HTERT RPE-1 (cell line): ENCODE data around the gene GPX3.

Source experiments
- in situ Hi-C: fragments of 300-500 bp; cut with MboI; formaldehyde crosslinking; loops from 4 replicates; pipeline ENCODE4 v1.14.3; 2020; ENCODE audit warnings: low sequenced_read_pairs

GPX3 gene

GRCh38 chr5:151033217-151033934 lies 13.0 kb downstream of the GPX3 start:
- in situ Hi-C loops: no loop called here

DNA sequence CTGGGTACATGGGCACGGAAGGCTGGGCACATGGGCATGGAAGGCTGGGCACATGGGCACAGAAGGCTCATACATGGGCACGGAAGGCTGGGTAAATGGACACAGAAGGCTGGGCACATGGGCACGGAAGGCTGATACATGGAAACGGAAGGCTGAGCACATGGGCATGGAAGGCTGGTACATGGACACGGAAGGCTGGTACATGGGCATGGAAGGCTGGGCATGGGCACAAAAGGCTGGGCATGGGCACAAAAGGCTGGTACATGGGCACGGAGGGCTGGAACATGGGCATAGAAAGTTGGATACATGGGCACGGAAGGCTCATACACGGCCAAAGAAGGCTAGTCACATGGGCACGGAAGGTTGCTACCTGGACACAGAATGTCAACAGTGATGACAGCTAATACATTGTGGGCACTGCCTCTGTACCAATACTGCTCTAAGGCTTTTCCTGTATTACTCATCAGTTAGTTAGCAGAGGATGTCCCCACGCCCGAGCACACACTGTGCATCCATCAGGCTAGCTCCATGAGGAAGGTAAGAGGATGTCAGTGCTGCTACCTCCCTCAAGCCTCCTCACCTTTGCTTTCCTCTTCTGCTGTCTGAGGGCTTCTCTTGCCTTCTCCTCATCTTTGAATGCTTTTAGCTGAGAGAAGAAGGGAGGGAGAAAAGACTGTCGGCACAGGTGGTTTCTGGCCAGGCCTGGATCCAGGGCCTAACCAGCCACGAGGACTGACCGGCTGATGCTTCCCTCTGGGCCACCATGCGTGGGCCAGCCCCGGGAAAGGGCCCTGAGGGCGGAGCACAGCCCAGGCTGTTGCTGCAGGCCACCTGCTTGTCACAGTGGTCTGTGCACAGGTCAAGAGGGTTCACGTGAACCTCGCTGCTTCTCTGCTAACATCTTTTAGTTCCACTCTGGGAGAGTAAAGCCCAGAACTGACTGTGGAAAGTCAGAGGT lies 14.3 kb downstream of the GPX3 start:
- in situ Hi-C loops: no loop called here

DNA sequence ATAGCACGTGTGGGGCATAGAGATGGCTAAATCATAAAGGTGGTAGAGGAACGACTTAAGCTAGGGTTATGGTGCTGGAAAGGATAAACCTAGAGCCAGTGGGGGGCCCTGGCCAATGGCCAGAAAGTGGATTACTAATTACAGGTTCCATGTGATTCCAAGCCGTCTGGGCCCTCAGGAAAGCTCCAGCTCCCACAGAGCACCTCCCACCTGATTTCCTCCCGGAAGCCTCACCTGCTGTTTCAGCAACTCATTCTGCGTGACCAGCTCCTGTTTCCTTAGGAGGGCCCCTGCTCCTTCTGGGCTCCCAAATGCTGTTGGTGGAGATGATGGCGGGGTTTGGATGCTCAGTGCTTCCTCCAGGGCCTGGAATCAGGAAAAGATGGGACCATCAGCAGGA lies 16.2 kb downstream of the GPX3 start:
- in situ Hi-C loops: no loop called here

DNA sequence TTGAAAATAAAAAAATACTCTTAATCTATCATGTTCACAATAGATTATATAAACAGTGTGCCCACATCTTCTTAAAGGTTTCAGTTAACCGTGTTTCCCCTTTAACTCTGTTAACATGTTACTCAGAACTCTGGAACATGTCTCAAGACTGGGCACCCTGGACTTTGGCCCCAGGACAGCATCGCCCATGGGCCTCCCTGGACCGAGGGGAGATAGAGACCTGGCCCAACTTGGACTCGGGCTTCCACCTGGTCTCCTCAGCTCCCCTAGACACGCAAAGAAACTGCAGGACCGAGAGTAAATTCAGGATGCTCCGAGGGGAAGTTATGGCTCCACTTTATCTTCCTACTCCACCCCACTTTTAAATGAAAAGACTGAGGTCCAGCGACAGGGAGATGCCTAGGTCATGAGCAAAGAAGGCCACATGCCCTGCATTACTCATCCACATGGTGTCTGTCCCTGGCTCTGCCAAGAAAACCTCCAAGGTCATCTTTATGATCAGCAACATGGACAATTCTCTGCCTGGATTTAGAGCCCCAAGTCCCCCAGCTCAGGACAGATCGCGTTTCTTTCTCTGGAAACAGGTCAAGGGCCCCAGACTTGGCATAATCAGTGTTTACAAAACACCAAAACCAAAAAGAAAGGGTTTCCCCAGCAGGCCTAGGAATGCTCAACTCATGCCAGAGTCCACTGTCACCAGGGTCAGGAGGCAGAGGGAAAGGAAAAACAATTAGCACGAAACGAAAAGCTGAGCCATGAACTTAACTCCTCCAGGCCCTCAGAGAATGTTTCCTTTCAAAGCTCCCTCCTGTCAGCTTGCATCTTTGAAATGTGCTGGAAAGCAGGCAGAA lies 17.4 kb downstream of the GPX3 start:
- in situ Hi-C loops: no loop called here

- in situ Hi-C loops: no loop called here
Measured at GRCh38 chr5:151038412-151038745, 18.0 kb downstream of the GPX3 start.

DNA sequence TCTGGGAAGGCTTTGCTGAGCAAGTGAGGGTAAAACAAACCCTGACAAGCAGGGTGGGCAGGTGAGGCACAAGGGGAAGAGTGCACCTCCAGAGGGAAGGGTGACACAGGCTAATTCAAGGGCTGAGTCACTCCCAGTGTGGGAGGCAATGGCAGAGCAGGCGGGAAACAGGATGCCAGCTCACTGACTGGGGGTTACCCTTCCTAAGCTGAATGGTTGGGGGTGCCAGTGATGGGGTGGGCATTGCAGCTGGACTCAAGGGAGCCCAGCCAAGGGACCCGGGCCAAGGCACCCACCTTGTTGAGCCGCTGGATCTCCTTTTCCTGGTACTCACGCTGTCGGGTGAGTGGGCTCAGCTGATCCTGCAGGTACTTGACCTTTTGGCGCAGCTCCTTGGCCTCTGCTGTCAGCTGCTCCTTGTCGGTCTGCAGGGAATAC lies 18.4 kb downstream of the GPX3 start:
- in situ Hi-C loops: no loop called here

DNA sequence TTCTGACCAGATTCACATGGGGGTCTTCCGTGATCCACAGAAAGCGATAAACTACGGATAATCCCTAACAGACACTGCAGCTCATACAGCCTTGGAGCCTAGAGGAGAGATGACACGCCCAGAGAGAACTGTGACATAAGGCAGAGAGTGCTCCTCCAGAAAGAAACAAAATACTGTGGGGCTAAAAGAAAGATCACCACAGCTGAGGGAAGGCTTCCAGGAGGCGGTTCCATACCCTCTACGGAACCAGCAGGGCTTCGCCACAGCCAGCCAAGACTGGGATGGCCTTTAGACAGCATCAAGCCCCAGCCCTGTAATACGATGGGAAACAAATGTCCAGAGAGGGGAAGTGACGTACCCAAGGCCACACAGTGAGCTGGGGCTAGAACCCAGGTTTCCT lies 19.3 kb downstream of the GPX3 start:
- in situ Hi-C loops: no loop called here

- in situ Hi-C loops: no loop called here
Measured at GRCh38 chr5:151040211-151040747, 19.9 kb downstream of the GPX3 start.

GRCh38 chr5:151041577-151042268 lies 21.3 kb downstream of the GPX3 start:
- in situ Hi-C loops: no loop called here

GRCh38 chr5:151042453-151043093 lies 22.2 kb downstream of the GPX3 start:
- in situ Hi-C loops: no loop called here

- in situ Hi-C loops: no loop called here
Measured at GRCh38 chr5:151047814-151048425, 27.5 kb downstream of the GPX3 start.

- in situ Hi-C loops: no loop called here
Measured at GRCh38 chr5:151048526-151048925, 28.1 kb downstream of the GPX3 start.

DNA sequence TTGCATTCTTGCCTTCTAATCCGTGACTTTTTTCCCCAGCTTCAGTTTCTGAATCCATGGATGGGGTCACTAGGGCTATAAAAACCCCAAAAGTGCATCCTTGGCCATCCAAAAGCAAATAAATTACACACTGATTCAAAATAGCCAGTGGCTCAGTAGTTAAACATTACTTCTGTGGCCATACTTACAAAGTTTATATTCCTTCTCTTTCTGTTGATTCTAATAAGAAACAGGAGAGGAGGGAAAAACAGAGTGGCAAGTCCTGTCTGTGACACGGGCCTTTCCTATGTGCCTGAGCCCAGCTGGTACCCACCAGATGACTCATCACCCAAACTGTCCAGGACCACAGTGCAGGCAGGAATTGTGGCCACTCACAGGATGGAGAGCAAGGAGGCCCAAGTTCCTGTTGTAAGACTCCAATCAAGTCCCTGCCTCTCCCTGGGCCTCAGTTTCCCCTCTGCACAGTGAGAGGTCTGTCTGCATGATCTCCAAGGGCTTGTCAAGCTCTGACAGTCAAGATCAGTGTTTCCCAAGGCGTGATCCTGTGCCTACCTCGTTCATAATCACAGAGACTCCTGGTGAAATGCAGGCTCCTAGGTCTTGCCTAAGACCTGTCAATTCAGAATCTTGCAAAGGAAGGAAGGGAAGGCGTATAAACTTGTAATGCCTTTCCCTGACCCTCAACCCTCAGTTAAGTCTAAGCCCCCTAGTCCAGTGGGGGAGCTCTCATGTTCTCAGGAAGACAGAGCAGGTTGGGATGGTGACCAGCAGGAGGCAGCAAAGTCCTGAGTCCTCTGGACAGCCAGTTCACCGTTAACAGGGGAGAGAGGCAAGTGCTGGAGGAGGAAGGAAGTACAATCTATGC lies 30.9 kb downstream of the GPX3 start:
- in situ Hi-C loops: no loop called here

GRCh38 chr5:151051931-151052608 lies 31.7 kb downstream of the GPX3 start:
- in situ Hi-C loops: no loop called here

DNA sequence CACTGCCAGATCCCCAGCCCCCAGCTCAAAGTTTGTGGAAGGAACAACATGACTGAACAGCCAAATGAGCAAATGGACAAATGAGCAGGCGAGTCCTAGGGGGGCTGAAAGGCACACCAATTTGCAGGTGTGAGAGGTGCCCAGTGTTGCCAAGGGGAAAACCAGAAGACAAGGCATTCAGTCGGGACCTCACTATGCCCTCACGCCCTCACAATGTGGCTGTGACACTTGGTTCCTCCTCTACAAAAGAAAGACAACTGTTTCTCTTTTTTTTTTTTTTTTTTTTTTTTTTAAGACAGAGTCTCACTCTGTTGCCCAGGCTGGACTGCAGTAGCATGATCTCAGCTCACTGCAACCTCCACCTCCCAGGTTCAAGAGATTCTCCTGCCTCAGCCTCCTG lies 32.4 kb downstream of the GPX3 start:
- in situ Hi-C loops: no loop called here

DNA sequence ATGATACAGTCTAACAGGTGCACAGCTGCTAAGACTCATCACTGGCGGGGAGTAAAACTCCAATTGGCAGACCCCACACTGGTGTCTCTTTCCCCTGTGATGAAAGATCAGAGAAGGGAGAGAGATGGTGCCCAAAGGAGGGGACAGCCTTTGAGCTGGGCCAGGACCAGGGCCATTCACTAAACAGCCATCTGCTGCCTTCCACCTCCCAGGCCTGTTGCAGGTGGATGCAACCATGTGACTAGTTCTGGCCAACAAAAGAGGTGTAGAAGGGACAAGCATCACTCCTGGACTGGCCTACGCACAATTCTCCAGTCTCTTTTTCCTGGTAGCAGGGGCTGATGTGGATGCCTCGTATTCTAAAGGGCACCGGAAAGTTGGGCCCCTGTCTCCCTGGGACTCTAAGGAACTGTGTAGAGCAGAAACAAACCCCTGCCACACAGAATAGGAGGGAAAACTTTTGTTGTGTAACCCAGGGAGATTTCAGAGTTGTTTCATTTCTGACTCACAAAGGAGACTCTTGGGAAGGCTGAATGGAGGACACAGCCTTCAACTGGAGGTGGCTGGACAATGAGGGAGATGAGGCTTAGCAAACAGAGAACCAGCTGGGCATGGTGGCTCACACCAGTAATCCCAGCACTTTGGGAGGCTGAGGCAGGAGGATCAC lies 33.5 kb downstream of the GPX3 start:
- in situ Hi-C loops: no loop called here

- in situ Hi-C loops: no loop called here
Measured at GRCh38 chr5:151054709-151055108, 34.3 kb downstream of the GPX3 start.
